ENCODE results near the gene UBASH3A.

UBASH3A gene

GRCh38 chr21:42495027-42495426 is 91.3 kb downstream of the UBASH3A start:
- no peak for DNase-seq

- no peak for DNase-seq
Measured at GRCh38 chr21:42495765-42496119, 92.0 kb downstream of the UBASH3A start.

GRCh38 chr21:42496120-42496838 is 92.6 kb downstream of the UBASH3A start, which contains the start of gene RSPH1:
RSPH1 (minus strand) TSS chr21:42496224; CDS start chr21:42496186, 38 bp downstream.
- peak; percentile 99 to 100 for DNase-seq

- no peak for DNase-seq
Measured at GRCh38 chr21:42496839-42497202, 93.1 kb downstream of the UBASH3A start.

Measured in activated T-cell treated with anti-CD3 and anti-CD28 coated beads, Interleukin-2, amount 50 U/mL, for 48 hours (primary cell).